ENCODE measurements around the gene ASB16.

Gene ASB16

DNA sequence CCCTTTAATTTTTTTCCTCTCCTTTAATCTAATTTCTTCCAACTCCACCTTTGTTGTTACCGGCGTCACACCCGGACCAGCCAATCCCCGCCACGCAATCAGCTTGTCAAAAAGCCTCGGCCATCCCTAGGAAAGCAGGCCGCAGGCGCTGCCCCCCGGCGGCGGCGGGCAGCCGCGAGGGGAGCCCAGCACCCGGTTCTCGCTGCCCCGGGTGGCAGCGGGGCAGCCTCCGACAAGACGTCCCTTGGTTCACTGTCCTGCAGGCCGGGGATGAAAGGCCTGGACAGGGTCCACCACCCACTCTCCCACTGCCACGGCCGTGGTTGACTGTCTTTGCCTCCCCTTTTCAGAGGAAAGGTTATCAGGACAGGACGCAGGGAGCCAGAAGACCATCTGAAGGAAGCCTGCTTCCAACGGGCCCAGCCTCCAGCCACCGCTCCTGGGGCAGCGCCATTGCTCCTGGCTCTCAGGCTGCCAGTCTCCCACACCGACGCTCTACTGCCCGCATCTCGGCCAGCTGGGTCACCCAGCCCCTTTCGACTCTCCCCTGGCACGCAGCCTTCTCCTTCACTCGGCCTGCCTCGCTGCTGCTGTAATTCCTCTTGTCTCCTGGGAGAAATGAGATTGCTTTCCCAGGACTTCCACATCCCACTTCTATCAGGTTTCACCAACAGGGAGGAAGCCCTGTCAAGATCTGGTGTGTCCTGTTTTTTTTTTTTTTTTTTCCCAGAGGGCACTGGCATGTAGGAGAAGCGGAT, 51.8 kb downstream of the ASB16 start:
- no peak for DNase-seq (ENCODE audit: low spot score)

- no peak for DNase-seq (ENCODE audit: low spot score)
Measured at GRCh38 chr17:44223541-44224071, 53.1 kb downstream of the ASB16 start.

Measured in activated CD4-positive, alpha-beta T cell treated with anti-CD3 and anti-CD28 coated beads, Interleukin-2, Interleukin-4, amounts not matched to agents 100 ng/mL and 50 ng/mL, durations not matched to agents 16 hours and 8 hours (primary cell).